ENCODE data around the gene EXOC4.

The EXOC4 gene

DNA sequence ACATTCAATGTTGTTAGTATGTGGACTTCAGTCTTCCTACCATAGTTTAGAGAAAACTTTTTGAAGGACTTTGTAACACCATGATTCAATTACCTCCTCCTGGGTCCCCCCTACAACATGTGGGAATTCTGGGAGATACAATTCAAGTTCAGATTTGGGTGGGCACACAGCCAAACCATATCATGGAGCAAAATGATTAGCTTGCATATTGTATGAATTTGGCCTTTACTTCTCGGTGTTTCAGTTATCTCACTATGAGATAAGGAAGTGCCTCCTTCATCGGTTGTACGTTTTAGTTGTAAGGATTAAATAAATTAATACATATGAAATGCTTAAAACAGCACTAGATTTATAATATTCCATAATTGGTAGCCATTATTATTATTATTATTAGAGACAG, 428.7 kb downstream of the EXOC4 start:
- no peak for DNase-seq

DNA sequence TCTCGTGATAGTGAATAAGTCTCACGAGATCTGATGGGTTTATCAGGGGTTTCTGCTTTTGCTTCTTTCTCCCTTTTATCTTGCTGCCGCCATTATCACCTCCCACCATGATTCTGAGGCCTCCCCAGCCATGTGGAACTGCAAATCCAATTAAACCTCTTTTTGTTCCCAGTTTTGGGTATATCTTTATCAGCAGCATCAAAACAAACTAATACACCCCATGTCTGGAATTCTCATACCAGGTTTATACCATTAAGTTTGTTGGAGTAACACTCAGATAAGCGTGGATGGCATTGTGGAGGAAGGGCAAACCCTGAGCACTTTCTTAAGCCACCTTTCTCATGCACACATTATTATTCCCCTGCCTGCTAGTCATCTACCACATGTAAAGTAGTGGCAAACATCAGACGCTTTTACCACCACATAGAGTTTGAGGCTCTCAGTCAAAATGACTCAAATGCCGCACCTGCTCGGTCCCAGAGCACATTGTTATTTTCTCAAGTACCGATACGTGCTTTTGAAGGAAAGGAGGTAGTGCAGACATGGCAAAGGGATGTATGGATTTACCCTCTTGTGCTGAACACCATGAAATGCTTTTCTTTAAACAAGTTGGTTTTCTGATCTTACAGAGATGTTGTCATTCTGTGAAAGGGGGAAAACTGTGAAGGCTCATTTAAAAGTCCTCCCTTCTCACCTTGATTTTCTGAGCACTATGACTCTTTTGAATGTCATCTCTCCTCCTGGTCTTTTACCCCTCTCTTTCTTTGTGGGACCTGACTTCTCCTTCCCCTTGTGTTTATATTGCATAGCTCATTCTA, 429.7 kb downstream of the EXOC4 start:
- no peak for DNase-seq

DNA sequence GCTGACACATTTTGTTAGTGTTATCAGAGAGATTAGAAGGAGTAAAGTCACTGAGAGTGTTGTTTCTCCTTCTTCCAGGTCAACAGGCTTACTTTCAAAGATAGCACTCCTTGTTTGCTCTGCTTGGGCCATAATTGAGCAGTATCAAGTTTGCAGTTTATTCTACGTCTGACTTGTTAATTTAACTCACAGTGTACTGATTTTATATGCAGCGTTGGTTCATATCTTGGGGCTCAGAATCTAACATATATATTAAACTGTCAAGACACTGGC, 430.2 kb downstream of the EXOC4 start:
- no peak for DNase-seq

DNA sequence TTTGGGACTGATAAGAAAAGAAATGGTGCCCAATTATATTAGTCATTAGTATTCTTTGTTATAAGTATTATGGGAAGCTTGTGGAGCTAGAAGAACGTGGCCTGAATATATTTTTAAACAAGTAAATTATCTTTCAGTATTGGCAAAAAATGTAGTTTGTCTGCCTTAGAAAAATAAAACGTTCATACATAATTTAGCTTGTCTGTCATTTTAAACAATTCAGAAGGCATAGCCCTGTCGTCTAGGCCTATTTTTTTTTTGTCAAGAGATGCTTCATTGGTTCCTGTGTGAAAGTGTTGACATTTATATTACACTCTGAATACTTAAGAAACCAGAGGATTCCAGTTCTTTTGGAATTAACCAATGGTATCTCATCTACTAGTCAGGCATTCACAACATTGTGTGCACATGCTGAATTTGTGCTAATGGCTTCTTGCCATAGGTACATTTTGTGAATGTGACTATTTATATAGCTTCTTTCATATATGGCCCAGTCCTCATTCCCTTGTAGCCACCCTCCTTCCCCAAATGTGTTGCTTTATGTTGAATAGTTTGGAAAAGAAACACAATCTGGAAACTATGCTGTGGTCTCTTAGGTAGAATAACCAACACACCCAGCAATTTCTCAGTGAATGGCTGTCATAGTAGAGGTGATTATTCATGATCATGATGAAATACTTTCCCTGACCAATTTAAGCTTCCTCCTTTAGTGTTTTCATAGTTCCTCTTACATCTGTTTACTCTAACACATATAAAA, 435.8 kb downstream of the EXOC4 start:
- no peak for DNase-seq

DNA sequence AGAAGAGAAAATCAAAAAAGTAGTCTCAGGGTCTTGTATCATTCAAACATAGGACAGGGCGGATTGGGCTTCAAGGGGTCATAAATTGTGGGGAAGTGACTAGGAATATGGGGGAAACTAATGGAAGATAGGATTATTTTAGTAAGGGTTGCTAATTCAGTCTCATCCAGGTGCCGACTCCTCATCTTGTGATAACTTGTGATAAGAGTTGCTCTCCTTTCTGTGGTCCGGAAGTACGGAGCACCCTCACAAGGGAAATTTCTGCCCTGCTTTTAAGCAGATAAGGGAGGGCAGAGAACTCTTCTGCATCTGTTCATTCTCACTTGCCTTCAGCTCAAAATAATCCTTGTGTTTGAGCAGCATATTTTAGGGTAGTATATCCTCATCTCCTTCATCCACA, 437.9 kb downstream of the EXOC4 start:
- DNase-seq, result no peak

DNA sequence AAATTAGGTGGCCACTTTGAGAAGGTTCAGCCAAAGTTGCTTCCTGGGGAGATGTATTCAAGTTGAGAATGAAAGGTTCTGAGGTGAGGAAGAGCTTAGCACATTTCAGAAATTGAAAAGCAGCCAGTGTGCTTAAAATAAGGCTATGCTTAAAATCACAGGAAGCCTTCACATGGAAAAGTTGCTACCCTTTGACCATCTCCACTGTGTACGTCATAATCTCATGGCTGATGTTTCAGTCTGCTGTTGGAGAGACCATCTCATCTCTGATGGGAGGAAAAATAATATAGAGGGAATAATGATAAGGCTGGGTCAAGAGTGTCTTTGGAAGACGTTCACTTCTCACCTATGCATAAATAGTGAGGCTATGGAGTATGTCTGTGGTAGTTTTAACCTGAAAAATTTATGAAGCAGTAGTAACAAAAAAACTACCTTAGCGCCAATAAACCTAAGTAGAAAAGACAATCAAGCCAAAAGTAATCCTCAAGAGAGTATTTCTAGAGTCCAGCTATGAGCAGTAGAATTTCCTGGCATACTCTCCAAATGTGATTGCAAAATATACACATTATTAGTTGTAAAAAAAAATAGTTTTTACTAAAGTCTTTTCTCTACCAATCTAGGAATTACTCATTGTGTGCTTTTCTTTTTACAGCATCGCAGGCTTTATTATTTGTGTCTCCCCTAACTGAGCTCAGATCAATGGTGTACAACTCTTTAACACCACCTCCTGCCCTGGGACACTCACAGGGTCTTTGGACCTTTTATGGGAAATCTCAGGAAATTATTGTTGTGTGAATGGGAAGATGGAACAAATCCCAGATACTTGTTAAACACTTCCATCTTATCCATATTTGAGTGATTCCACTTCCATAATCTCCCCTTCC, 439.1 kb downstream of the EXOC4 start:
- DNase-seq, result no peak

DNA sequence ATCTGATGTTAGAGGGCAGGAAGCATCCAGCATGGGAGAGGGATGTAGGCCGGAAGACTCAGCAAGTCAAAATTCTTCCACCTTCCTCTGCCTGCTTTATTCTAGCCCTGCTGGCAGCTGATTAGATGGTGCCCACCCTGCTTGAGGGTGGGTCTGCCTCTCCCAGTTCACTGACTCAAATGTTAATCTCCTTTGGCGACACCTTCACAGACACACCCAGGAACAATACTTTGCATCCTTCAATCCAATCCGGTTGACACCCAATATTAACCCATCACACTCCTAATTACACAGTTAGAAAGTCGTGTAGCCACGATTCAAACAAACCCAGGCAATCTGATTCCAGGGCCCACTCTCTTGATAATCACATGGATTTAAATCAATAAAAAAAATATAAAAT, 440.4 kb downstream of the EXOC4 start:
- no peak for DNase-seq

DNA sequence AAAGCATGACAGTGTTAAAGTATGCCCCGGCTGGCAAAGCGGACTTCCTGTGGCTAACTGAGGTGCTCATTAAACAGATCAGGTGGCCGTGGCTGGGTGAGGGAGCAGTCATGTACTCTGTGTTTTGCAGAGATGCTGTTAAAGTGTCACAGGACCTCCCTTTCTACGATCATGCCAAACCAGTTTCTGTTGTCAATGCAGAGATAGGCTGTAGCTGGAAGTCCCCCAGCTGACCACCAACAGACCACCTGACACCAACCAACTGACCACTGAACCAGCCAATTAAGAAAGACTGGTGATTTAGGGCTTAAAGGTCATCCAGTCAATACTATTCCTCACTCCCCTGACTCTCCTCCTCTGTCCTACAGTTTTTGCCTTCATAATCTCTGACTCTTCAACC, 443.2 kb downstream of the EXOC4 start:
- no peak for DNase-seq

DNA sequence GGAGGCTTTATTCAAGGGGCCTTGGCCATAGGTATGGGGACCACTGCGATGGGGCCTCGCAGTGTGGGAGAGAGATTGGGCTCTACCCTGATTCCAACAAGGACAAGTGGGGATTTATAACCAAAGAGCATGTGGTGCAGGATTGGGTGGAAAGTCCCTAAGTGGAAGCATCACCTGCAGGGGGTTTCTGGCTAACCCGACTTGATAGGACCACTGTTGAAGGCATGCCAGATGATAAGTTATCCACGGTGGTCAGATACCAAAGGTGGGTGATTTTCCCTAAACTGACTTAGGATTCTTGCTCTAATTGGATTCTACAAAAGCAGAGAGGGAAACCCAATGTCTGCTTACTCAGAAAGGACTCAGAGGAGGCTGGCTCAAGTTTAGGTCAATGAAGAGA, 444.7 kb downstream of the EXOC4 start:
- DNase-seq, result no peak

DNA sequence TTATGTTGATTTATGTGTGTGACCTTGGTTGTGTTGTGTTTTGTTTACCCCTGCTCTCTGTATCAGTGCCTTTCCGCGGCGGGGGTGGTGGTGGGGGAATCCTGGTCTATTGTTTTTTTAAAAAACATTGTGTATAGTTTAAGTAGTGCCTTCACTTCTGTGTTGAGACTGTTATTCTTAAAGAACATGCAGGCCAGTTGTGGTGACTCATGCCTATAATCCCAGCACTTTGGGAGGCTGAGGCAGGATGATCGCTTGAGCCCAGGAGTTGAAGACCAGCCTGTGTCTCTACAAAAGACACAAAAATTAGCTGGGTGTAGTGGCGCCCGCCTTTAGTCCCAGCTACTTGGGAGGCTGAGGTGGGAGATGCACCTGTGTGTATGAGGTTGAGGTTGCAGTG, 445.2 kb downstream of the EXOC4 start:
- no peak for DNase-seq

DNA sequence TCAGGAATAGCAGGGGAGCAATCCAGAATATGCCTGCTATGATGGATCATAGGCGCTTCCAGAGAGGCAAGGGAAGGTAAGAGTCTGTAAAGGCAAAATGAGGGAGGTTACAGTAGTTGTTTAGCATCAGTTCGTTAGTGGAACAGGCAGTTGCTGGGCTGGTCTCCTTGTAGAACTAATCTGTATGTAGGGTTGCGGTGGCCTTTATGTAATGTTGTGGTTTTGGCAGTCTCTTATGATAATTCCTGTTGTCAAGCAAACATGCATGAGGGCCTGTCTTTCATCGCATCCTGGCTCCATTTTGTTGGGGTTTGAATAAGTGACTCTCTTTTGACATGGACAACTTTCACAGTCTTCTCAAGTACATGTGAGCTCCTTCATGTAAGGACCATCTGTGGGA, 446.5 kb downstream of the EXOC4 start:
- DNase-seq, result no peak

DNA sequence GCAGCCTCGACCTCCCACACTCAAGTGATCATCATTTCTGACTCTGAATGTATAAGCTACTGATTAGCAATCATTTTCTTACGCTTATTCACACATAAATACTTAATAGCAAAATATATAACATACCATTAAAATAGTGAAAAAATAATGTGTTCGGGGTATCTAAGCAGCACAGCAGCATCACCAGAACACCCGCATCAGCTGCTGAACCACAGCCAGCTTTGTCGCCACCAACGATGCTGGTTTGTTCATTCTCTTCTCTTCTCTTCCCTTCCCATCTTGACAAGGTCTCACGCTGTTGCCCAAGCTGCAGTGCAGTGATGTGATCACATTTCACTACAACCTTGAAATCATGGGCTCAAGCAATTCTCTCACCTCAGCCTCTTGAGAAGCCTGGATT, 449.2 kb downstream of the EXOC4 start:
- DNase-seq, result no peak

DNA sequence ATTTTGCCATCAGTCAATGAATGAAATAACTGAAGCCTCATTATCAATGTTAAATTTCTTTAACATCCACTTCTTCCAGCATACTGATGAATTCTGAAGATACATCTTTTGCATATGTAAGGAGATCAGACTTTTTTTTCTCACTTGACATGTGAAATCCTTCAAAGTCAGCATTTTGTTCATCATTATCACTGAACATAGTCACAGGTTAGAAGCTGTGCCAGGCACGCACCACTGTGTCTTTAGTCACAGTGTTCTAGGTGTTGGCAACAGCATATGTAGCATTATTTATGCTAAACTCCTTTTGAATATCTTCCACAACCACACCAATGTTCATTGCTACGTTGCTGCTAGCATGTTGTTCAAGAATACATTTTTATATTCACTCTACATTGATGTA, 450.1 kb downstream of the EXOC4 start:
- DNase-seq, result no peak

DNA sequence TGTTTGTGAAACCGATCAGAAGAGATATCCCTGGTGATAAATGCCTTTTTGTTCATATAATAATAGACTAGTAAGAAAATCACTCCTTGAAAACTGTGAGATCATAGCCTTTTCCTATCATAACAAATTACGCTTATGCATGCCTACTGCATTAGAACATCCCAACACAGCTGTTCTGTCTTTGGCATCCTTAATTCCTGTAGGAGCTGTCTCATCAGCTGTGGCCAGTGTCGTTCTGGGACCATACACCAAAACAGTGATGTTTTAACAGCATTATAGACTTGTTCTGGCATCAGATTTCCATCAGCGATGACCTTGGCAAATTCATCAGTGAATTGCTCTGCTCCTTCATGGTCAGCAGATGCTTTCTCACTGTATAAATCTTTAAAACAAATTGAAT, 450.7 kb downstream of the EXOC4 start:
- no peak for DNase-seq

DNA sequence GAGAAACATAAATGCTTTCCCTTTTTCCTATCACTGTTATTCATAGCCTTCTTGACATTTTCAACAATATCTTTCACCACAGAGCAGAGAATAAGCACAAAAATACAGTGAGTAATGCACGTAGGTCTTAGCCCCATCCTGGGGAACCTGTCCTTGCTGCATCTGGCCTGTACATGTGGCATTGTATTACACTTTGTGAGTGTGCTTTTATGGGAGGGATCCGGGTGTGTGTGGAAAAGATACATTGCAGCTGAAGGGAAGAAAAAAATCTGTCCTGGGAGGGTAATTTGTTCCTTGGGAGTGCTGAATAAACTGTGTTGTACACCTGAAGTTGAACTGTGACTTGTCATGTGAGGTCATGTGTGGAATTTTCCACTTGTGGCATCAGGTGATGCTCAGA, 451.6 kb downstream of the EXOC4 start:
- DNase-seq, result no peak

DNA sequence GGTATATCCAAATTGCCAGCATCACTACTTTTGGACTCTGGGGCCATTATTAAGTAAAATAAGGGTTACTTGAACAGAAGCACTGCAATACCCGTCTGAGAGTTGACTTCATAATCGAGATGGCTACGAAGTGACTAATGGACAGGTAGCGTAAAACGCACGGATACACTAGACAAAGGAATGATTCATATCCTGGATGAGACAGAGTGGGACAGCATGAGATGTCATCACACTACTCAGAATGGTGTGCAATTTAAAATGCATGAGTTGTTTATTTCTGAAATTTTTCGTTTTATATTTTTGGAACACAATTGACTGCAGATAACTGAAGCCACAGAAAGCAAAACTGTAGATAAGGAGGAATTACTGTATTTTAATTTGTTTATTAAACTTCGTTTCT, 452.7 kb downstream of the EXOC4 start:
- DNase-seq, result no peak

DNA sequence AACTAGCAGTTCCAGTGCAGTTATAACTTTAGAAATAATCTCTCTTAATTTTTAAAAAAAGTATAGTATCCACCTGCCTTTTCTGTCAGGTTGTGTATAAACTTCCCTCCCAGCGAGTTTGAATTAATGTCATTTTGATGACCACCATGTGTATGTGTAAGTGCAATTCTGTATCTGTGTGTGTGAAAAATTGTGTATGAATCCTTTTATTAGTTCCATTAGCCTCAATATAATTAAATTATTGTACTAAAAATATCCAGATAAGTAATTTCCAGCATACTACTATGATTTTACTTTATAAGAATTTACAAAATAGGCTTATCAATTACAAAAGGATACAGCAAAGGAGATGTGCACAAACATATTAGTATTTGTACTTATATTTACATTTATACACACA, 453.1 kb downstream of the EXOC4 start:
- DNase-seq, result no peak

DNA sequence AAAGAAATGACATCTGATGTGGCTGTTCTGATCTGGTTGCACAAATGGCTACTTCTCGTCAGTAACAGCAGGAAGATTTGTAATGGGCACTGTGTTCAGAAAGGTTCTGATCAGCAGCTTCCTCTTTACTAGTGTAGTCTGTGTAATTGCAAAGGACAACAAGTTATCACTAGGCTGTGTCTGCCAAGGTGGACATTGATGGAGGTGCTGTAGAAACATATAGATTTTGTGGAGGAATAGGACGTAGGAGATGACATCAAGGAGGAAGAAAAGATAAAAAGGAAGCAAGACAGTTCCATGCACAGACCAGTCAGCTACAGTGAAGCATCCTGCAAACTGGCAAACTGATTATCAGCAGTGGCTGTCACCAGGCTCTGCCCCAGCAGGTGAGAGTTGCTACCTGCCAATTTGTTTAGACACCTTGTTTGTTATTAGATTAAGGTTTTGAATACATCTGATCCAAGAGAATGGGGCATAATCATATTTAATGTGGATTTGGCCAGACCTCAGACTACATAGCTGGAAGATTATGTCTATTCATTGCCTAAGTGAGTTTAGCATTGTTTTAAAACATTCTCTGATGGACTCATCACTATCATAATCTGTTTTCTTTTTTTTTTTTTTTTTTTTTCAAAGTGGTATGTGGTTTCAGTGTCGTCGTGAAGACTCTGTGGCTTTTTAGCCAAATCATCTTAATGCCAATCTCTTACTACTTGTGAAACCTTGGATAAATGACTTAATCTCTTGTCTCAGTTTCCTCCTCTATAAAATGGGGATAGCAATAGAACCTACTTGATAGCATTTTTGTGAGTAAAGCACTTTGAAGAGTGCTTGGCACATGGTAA, 456.4 kb downstream of the EXOC4 start:
- no peak for DNase-seq

DNA sequence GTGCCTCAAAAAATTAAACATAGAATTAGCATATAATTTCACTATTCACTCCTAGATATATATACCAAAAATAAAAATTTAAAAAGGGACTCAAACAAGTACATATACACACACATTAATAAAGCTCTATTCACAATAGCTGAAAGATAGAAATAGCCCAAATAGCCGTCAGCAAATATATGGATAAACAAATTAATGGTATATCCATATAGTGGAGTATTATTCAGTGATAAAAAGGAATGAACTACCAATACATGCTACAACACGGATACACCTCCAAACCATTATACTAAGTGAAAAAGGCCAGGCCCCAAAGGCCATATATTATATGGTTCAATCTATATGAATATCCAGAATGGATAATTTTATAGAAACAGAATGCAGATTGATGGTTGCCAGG, 459.7 kb downstream of the EXOC4 start:
- DNase-seq, result no peak

DNA sequence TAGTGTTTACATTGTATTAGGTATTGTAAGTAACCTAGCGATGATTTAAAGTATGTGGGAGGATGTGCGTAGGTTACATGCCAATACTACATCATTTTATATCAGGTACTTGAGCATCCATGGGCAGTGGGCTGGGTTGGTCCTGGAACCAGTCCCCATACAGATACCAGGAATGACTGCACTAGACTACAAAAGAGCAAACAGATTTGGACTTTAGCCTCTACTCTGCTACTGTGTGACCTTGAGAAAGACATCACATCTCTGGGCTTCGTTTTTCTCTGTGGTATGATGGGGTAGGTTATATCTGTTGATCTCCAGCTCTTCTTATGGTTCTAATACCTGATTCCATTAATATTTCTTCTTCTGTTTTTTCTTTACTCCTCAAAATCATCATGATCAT, 461.8 kb downstream of the EXOC4 start:
- DNase-seq, result no peak

DNA sequence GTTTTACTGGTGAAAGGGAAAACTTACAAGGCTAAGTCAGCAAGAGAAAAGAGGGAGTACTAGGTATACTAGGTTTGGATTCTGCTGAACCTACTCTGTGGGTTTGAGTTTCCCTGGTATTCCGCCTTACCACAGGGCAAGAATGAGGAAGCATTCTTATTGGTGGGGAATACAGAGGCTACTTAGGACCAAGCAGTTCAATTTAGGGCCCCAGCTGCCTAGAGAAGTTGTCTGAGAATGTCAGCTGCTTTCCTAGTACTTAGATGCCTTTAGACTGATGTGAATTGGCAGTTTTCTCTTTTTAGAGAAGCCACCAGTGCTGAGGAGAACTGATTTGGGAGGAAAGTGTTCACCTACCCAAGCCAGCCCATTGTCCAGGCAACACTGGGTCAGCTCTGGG, 465.3 kb downstream of the EXOC4 start:
- no peak for DNase-seq

DNA sequence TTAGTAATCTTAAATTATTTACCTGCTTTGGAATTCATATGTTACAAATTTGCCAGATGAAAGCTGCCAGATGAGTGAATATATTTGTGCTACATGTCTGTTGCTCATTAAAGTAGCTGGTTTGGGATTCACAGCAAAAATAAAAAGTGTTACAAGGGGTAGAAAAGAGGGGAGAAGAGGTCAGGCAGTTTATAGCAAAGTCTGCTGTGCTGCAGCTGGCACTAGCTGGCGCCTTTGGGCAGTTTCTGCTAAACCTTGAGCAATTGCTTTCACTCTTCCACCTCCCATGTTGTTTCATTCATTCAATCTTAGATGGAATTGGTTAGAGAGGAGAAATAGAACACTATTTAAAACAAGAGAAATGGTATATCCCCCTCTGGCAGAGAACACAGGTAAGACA, 470.2 kb downstream of the EXOC4 start:
- no peak for DNase-seq

DNA sequence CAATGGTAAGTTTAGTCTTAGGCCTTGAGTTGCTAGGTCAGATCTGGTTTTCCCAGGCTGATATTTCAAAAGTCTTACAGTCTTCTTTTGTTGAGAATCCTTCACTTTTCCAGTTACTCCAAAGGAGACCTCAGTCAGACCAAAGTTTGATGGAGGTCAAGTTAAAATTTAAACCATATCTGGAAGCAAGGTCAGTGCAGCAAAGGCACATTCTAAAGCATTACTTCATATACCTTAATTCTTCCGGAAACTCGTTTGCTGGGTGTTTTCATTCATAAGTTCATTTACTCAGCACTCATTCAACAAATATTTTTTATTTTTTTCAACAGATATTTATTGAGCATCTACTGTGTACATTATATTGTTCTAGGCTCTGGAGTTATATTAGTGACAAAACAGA, 471.3 kb downstream of the EXOC4 start:
- DNase-seq, result no peak

All from activated effector memory CD4-positive, alpha-beta T cell treated with Interleukin-2 at 50 U/mL for 16 hours (primary cell).